Parathyroid adenoma (tissue), 2 donors: ENCODE measurements around the gene ZFAND3.

Experiments used
- H2AFZ ChIP-seq: fragments of 300-600 bp; sonication (generic); one replicate; pipeline ENCODE4 v1.7.0; 2017; ENCODE audit warnings: antibody characterized with exemption, mild to moderate bottlenecking
- H3K27ac ChIP-seq: fragments of 300-600 bp; sonication (generic); one replicate; pipeline ENCODE4 v1.7.0; 2017
- H3K27me3 ChIP-seq: fragments of 300-600 bp; sonication (generic); one replicate; pipeline ENCODE4 v1.7.0; 2017; ENCODE audit warnings: low read length; ENCODE audit not compliant: control insufficient read depth, insufficient read depth
- H3K36me3 ChIP-seq: fragments of 300-600 bp; sonication (generic); one replicate; pipeline ENCODE4 v1.7.0; 2017; ENCODE audit warnings: low read length; ENCODE audit not compliant: control insufficient read depth, insufficient read depth
- H3K4me1 ChIP-seq: fragments of 300-600 bp; sonication (generic); one replicate; pipeline ENCODE4 v1.7.0; 2017; ENCODE audit warnings: control low read depth
- H3K4me2 ChIP-seq: fragments of 300-600 bp; sonication (generic); one replicate; pipeline ENCODE4 v1.7.0; 2017; ENCODE audit warnings: low read length
- H3K4me3 ChIP-seq: fragments of 300-600 bp; sonication (generic); one replicate; pipeline ENCODE4 v1.7.0; 2017; ENCODE audit warnings: low read depth, low read length
- H3K79me2 ChIP-seq: fragments of 300-600 bp; sonication (generic); one replicate; pipeline ENCODE4 v1.7.0; 2017; ENCODE audit warnings: control low read depth
- H3K9ac ChIP-seq: fragments of 300-600 bp; sonication (generic); one replicate; pipeline ENCODE4 v1.7.0; 2017; ENCODE audit warnings: mild to moderate bottlenecking
- H3K9me3 ChIP-seq: fragments of 300-600 bp; sonication (generic); one replicate; pipeline ENCODE4 v1.7.0; 2017; ENCODE audit warnings: low read length; ENCODE audit not compliant: control insufficient read depth
- CTCF ChIP-seq: fragments of 300-600 bp; sonication (generic); IDR thresholded peaks from one replicate; pipeline ENCODE4 v1.7.0; 2017; ENCODE audit warnings: antibody characterized with exemption, mild to moderate bottlenecking
- donor health status: primary hyperparathyroidism.

The ZFAND3 gene

GRCh38 chr6:37922563-37922962 is 103.0 kb downstream of the ZFAND3 start:
- no peak overlapping the region for H3K9ac ChIP-seq
- no peak overlapping the region for H3K27ac ChIP-seq
- H3K79me2 ChIP-seq: peaks cover 75% of the 10 kb centered on the region
- H2AFZ ChIP-seq: no peak overlapping the region
- no peak for TF ChIP-seq CTCF
- peaks cover 2% of the 10 kb centered on the region for H3K4me1 ChIP-seq
- no peaks in the 10 kb centered on the region for H3K36me3 ChIP-seq
- no peak overlapping the region for H3K4me3 ChIP-seq
- H3K9me3 ChIP-seq: no peaks in the 10 kb centered on the region
- H3K27me3 ChIP-seq: no peaks in the 10 kb centered on the region
- no peak overlapping the region for H3K4me2 ChIP-seq

- Histone ChIP-seq H3K79me2 (peaks cover 72% of the 10 kb centered on the region), H3K36me3 (no peaks in the 10 kb centered on the region), H3K27me3 (no peaks in the 10 kb centered on the region), H3K4me1 (no peaks in the 10 kb centered on the region), H3K27ac (no peak overlapping the region), H3K9me3 (no peaks in the 10 kb centered on the region), H3K4me3 (no peak overlapping the region), H3K9ac (no peak overlapping the region), H3K4me2 (no peak overlapping the region), H2AFZ (no peak overlapping the region)
- no peak for TF ChIP-seq CTCF
Measured at GRCh38 chr6:37923514-37923913, 104.0 kb downstream of the ZFAND3 start.

- Histone ChIP-seq H2AFZ (no peak overlapping the region), H3K79me2 (peaks cover 72% of the 10 kb centered on the region), H3K9me3 (no peaks in the 10 kb centered on the region), H3K27me3 (no peaks in the 10 kb centered on the region), H3K27ac (no peak overlapping the region), H3K36me3 (no peaks in the 10 kb centered on the region), H3K4me2 (no peak overlapping the region), H3K4me1 (no peaks in the 10 kb centered on the region), H3K9ac (no peak overlapping the region), H3K4me3 (no peak overlapping the region)
- no peak for TF ChIP-seq CTCF
Measured at GRCh38 chr6:37926661-37927060, 107.1 kb downstream of the ZFAND3 start.

GRCh38 chr6:37928217-37928616 is 108.7 kb downstream of the ZFAND3 start:
- Histone ChIP-seq H3K79me2 (peaks cover 65% of the 10 kb centered on the region), H3K27ac (no peak overlapping the region), H3K27me3 (no peaks in the 10 kb centered on the region), H2AFZ (no peak overlapping the region), H3K4me2 (no peak overlapping the region), H3K9ac (no peak overlapping the region), H3K4me3 (no peak overlapping the region), H3K9me3 (no peaks in the 10 kb centered on the region), H3K36me3 (no peaks in the 10 kb centered on the region), H3K4me1 (no peaks in the 10 kb centered on the region)
- TF ChIP-seq CTCF: no peak

- no peak overlapping the region for H3K27ac ChIP-seq
- H3K27me3 ChIP-seq: no peaks in the 10 kb centered on the region
- no peaks in the 10 kb centered on the region for H3K36me3 ChIP-seq
- H3K4me1 ChIP-seq: no peaks in the 10 kb centered on the region
- no peak for TF ChIP-seq CTCF
- H3K9me3 ChIP-seq: no peaks in the 10 kb centered on the region
- no peak overlapping the region for H2AFZ ChIP-seq
- H3K4me2 ChIP-seq: no peak overlapping the region
- no peak overlapping the region for H3K4me3 ChIP-seq
- H3K9ac ChIP-seq: no peak overlapping the region
- peaks cover 54% of the 10 kb centered on the region for H3K79me2 ChIP-seq
Measured at GRCh38 chr6:37930288-37930971, 110.9 kb downstream of the ZFAND3 start.
